Right lobe of liver (tissue), 4 donors: ENCODE measurements around the gene IMPDH1.

Experiments
- CTCF ChIP-seq, 4 donors: fragments of 200-600 bp in 3 of 4; fragments of 450-650 bp in 1 of 4; IDR thresholded peaks; one replicate each; pipeline versions ENCODE4 v1.5.1 to v1.8.0; 2016 to 2022; ENCODE audit warnings: antibody characterized with exemption in 4 of 4, mild to moderate bottlenecking in 2 of 4
- POLR2A ChIP-seq: fragments of 450-650 bp; IDR thresholded peaks from one replicate; pipeline ENCODE4 v1.6.1; 2017; ENCODE audit warnings: antibody characterized with exemption, mild to moderate bottlenecking
- donor health status: DM: no; HTN: no; CAD: no.
- donor health status: DM: no; HTN: no; CAD: no.
- donor health status: DM: no; HTN: yes; CAD: no.

DNA sequence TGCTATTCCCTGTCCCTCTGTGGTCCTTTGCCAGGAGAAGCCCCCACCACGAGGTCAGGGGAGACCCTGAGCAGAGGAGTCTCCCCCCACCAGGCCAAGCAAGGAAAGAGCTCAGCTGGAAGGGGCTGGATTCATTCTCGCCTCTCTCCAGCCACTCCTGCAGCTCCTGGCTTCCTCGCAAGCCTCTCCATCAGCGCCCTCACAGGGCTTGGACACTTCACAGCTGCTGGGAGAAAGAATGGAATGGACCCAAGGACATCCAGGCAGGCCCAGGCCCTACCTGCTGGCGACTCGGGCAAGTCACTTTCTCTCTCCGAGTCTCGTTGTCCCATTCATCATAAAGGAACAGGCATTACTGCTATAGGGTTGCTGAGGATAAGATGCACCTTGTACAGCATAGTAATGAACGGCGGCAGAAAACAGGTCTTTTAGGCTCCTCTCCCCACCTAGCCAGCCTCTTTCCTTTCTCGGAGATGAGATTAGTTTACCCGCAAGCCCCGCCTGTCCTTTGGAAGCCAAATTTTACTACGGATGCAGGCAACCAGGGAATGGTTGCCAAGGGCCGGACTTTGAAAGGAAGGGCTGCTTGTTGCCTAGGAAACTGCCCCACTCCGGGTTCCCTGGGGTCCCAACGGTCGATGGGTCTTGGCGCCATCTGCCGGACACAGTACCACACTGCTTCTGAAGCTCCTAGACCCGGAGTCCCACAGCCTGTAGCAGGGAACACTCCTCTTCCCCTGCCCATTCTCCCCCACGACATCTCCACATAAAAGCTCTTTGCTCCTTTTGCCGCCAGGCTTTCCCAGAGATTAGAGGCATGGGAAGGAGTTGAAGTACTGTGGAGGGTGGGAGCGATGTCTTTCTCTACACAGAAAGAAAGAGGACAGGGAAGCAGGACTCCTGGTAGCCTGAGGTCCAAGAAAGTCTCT, 22.3 kb downstream of the IMPDH1 start:
- peak; percentile 67 to 87 (median 80) for TF ChIP-seq CTCF (IDR thresholded peaks at IDR 0.05)
- TF ChIP-seq POLR2A, result no peak
